ENCODE data around the gene BRD3.

DNA sequence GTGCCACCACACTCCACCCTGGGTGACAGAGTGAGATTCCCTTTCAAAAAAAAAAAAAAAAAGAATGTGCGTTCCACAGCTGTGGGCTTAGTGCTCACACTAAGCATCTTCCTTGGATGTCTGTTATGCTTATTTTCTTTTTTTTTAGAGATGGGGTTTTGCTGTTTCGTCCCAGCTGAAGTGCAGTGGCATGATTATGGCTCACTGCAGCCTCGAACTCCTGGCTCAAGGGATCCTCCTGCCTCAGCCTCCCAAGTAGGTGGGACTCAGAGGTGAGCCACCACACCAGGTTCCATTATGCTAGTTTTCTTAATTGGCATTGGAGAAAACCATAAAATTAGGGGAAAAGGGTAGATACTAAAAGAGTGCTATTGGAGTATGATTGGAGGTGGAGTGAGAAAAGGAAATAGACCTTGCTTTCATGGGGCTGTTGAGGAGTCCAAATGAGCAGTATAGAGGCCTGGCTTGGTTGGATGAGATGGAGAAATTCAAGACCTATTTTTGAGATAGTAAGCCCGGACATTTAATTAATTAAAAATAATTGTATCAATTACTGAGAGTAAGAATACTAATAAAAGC is 43.5 kb downstream of the BRD3 start:
- TF ChIP-seq REST (IDR thresholded peaks at IDR 0.05; ENCODE audit: insufficient read depth in 1 of 2, low read depth in 2 of 2, low read length in 2 of 2) = no peak
- TF ChIP-seq TAF1 (IDR thresholded peaks at IDR 0.05; ENCODE audit: borderline replicate concordance, insufficient read depth, low read length) = no peak
- TF ChIP-seq POLR2AphosphoS5 (IDR thresholded peaks at IDR 0.05; ENCODE audit: low read depth, low read length) = no peak
- no peak for TF ChIP-seq SIN3A (IDR thresholded peaks at IDR 0.05; ENCODE audit: borderline replicate concordance, insufficient read depth, low read length)

All from PFSK-1 (cell line).